ENCODE data around the gene ST6GALNAC2.
"Not testable (repeated sequence)": the region's sequence is repeated elsewhere in the genome, so short reads cannot be mapped to it uniquely, and the experiment has no call there.

The ST6GALNAC2 gene

GRCh38 chr17:76528528-76529223 lies 57.0 kb downstream of the ST6GALNAC2 start:
- no peak for DNase-seq (ENCODE audit: low read depth in 4 of 4, low spot score in 1 of 4)

- no peak for DNase-seq (ENCODE audit: low read depth in 4 of 4, low spot score in 1 of 4)
These were observed 57.5 kb downstream of the ST6GALNAC2 start for GRCh38 chr17:76528156-76528527.

GRCh38 chr17:76527430-76528111 lies 58.1 kb downstream of the ST6GALNAC2 start:
- no peak for DNase-seq (ENCODE audit: low read depth in 4 of 4, low spot score in 1 of 4)

- not testable (repeated sequence) for DNase-seq (ENCODE audit: low read depth in 4 of 4, low spot score in 1 of 4)
These were observed 58.6 kb downstream of the ST6GALNAC2 start for GRCh38 chr17:76527016-76527415.

- DNase-seq (ENCODE audit: low read depth in 4 of 4, low spot score in 1 of 4): not testable (repeated sequence)
These were observed 60.2 kb downstream of the ST6GALNAC2 start for GRCh38 chr17:76525513-76525833.

GRCh38 chr17:76524598-76525512 lies 60.8 kb downstream of the ST6GALNAC2 start:
- no peak for DNase-seq (ENCODE audit: low read depth in 4 of 4, low spot score in 1 of 4)

- DNase-seq (ENCODE audit: low read depth in 4 of 4, low spot score in 1 of 4): peak; percentile 60 to 70 (median 64)
These were observed 62.3 kb downstream of the ST6GALNAC2 start for GRCh38 chr17:76523084-76524037.

GRCh38 chr17:76521683-76522082 lies 64.0 kb downstream of the ST6GALNAC2 start:
- not testable (repeated sequence) for DNase-seq (ENCODE audit: low read depth in 4 of 4, low spot score in 1 of 4)

- no peak for DNase-seq (ENCODE audit: low read depth in 4 of 4, low spot score in 1 of 4)
These were observed 64.4 kb downstream of the ST6GALNAC2 start for GRCh38 chr17:76521262-76521661.

- no peak for DNase-seq (ENCODE audit: low read depth in 4 of 4, low spot score in 1 of 4)
These were observed 66.4 kb downstream of the ST6GALNAC2 start for GRCh38 chr17:76519048-76519966.

GRCh38 chr17:76517638-76518038 lies 68.0 kb downstream of the ST6GALNAC2 start:
- no peak for DNase-seq (ENCODE audit: low read depth in 4 of 4, low spot score in 1 of 4)
